GM18502 (cell line): ENCODE results near the gene CNDP1.

ENCODE experiments used
- ATAC-seq: cut with Tn5 transposase; IDR thresholded peaks from one replicate; pipeline ENCODE4 v1.9.1; 2021; ENCODE audit warnings: mild to moderate bottlenecking; ENCODE audit not compliant: unreplicated experiment, poor library complexity

Gene CNDP1

GRCh38 chr18:74506448-74507084 is 27.7 kb upstream of the CNDP1 start:
- ATAC-seq, result no peak

DNA sequence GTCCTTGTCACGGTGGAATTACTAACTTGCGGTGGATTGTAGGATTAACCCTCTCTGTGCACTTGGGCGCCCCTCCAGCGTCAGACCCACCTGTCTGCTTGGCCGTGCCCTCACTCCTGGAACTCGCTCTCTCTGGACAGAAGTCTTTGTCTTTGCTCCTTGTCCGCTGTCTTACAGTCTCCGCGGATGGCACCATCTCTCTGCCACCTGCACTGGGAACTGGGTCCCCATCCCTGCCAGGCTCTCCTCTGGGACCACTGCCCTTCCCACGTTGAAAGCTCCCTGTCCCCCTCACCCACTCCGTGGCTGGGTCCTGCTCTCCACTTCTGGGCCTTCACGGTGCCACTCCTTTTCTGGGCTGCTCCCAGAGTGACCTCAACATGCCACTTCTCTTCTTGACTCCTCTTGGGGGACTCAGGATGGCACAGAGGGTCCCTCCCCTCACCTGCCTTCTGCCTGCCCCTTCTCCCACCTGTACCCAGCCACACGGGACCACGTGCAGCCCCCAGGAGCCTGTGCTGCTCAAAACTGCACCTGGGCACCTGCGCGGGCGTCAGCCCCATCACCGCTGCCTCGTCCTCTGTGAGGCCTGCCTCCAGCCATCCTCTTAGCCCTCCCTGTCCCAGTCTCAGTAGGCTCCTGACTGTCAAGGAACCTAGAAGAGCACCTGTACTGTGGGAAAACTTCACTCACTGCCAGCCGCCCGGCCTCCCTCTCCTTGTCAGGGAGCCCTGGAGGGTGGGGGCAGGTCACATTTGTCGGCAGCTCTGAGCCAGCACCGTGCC is 27.0 kb upstream of the CNDP1 start:
- no peak for ATAC-seq

DNA sequence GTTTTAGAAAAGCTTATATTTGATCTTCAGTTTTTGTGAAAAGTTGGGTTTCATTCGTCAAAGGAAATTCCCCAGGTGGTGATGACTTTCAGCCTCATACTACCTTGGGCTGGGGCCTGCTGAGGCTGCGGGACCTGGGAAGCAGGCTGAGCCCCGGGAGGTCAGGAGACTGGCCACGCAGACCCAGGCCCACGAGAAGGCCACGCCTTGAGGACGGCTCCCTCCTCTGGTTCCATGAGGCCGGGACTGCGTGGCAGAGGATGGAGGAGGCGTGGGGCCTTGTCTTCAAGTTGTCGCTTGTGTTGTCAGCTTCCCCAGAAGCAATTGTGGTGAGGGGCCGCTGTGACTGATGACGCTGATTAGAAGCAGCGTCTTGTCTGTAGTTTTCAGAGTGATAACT is 26.4 kb upstream of the CNDP1 start:
- ATAC-seq, result no peak

DNA sequence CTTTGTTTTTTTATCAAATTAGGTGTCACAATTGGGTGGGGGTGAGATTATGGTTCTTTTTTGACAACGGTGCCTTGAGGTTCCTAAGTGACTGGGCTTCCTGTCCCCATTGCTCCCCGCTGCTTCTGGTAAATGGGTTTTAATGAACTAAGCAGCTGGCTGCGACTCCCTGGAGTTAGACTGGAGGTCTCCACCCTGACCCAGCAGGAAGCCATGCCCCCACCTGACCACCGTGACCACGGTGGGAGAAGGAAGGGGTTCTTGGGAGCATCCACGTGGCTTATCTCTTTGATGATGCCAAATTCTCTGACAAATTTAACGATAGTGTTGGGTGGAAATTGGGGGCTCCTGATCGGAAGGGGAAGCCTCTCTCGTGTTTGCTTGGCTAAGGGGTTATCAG is 25.9 kb upstream of the CNDP1 start:
- ATAC-seq, result no peak

DNA sequence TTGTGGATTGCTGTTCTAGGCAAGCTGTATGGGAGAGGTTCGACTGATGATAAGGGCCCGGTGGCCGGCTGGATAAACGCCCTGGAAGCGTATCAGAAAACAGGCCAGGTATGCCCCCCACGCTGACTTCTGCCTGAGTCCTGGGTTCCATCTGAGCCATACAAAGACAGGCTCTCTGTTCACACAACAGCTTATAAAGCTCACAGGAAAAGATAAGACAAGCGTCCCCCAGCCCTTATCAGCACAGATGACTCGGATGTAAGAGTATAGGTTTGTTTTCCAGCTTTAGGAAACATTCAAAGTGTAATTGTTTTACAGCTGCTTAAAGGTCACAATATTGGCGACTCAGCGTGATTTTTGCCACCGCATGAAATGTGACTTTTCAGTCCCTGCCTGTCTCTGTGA is 25.5 kb upstream of the CNDP1 start:
- no peak for ATAC-seq

DNA sequence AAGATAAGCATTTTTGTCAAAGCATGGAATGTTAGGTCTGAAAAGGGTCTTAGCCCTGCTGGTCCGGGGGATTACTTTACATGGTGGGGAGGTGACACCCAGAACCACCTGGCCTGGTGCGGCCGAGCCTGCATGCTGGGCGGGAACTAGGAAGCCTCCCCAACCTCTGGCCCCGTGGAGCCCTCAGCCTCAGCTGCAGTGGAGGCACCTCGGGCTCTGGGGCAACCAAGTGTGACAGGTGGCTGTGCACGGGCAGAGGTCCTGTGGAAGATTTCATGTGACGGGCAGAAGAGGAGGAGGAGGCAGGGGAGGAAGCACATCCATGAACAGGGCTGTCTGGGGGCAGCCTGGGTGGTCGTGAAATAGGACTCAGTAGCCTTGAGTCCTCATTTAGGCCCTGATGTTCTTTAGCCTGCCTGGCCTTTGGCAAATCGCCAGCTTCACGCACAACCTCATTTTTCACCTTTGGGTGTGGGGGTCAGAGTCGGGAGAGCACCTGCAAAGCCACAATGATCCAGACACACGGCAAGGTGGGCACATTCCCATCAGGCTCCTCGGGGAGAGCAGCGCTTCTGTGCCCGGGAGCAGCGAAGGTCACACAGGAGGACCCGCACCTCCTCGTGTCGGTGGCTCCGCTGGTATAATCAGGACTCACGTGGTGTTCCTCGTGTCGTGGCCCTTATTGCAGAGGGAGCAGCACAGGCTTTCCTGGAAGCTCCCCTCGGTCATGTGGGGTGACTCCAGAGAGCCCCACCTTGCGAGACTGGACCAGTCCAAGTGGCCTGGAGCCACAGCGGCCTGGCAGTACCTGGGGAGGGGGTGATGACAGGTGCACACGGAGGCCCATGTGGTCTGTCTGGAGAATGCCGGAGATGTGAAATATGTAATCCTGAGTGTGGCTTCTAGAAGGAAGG is 24.2 kb upstream of the CNDP1 start:
- no peak for ATAC-seq

GRCh38 chr18:74510770-74511095 is 23.6 kb upstream of the CNDP1 start:
- no peak for ATAC-seq

- no peak for ATAC-seq
Measured at GRCh38 chr18:74511823-74512222, 22.5 kb upstream of the CNDP1 start.

GRCh38 chr18:74512321-74513053 is 21.8 kb upstream of the CNDP1 start:
- no peak for ATAC-seq

GRCh38 chr18:74513149-74513882 is 21.0 kb upstream of the CNDP1 start:
- ATAC-seq, result no peak

- no peak for ATAC-seq
Measured at GRCh38 chr18:74513883-74514205, 20.5 kb upstream of the CNDP1 start.

- ATAC-seq, result no peak
Measured at GRCh38 chr18:74514860-74515495, 19.3 kb upstream of the CNDP1 start.

DNA sequence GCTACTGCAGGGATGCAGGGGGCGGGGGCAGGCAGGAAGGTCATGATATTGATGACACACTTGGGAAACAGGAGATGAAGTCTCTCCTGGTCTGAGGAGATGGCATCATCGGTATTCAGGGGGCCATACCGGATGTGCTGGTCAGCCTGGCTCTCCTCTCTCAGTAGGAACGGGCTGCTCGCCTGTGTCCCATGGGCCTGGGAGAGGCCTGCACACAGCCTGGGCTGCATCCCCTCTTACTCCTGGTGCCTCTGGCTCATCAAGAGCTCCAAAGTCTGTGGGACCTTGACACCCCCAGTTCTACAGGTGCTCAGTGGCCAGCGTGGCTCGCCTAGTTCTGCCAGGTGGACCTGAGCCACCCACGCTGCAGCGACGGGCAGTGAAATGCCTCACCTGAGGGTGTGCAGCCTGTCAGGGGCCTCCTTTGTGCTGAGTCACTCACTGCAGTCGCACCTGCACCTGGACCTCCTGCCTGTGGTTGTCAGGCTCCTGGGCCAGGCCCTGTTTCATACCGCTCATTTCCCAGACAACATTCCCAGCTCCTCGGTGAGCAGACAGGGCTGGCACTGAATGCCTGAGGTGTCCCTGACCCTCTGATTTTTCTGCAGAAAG is 18.6 kb upstream of the CNDP1 start:
- no peak for ATAC-seq

- no peak for ATAC-seq
Measured at GRCh38 chr18:74516271-74517235, 17.7 kb upstream of the CNDP1 start.

GRCh38 chr18:74517236-74517630 is 17.1 kb upstream of the CNDP1 start:
- no peak for ATAC-seq

GRCh38 chr18:74518456-74519295 is 15.6 kb upstream of the CNDP1 start:
- ATAC-seq, result no peak
